ENCODE data around the gene TAS1R1.
A peak's percentile ranks its signal among the peaks of the same experiment; 100 is the strongest.

Gene TAS1R1

DNA sequence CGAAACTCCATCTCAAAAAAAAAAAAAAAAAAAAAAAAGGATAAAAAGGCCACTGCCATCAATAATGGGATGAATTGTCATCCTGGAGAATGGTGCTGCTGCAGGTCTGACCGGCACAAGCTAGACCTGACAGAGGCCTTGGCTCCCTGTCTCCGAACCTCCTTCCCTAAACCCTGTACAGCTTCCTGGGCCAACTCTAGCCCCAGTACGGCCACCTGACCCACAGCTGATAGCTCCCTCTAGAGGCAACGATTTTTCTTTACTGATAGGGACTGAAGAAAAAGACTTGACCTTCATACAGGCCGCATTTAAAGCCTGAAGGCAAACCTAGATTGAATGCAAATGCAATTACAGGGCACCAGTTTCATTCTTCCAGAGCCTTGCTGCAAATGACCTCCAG lies 31.5 kb upstream of the TAS1R1 start:
- TF ChIP-seq, protein P1, sequence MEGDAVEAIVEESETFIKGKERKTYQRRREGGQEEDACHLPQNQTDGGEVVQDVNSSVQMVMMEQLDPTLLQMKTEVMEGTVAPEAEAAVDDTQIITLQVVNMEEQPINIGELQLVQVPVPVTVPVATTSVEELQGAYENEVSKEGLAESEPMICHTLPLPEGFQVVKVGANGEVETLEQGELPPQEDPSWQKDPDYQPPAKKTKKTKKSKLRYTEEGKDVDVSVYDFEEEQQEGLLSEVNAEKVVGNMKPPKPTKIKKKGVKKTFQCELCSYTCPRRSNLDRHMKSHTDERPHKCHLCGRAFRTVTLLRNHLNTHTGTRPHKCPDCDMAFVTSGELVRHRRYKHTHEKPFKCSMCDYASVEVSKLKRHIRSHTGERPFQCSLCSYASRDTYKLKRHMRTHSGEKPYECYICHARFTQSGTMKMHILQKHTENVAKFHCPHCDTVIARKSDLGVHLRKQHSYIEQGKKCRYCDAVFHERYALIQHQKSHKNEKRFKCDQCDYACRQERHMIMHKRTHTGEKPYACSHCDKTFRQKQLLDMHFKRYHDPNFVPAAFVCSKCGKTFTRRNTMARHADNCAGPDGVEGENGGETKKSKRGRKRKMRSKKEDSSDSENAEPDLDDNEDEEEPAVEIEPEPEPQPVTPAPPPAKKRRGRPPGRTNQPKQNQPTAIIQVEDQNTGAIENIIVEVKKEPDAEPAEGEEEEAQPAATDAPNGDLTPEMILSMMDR (IDR thresholded peaks at IDR 0.05; ENCODE audit: low read depth, low read length, poor library complexity, severe bottlenecking) = peak; percentile 78
- no peak for TF ChIP-seq EZH2phosphoT487 (IDR thresholded peaks at IDR 0.05; ENCODE audit: borderline replicate concordance, low read length)
- Histone ChIP-seq H3K4me3 (ENCODE audit: low read length) (no peak overlapping the region), H3K4me2 (ENCODE audit: low read length) (no peak overlapping the region), H3K9me2 (replicated peaks; ENCODE audit: control insufficient read depth, low read length) (no peaks in the 10 kb centered on the region), H3F3A (ENCODE audit: control insufficient read depth, insufficient read depth) (peaks cover 5% of the 10 kb centered on the region; the same call in 1 of the 2 replicates), H4K20me1 (ENCODE audit: control insufficient read depth, insufficient read depth, low read depth, low read length) (no peaks in the 10 kb centered on the region), H3K27me3 (ENCODE audit: control insufficient read depth, low read length) (no peaks in the 10 kb centered on the region), H3K4me1 (ENCODE audit: control insufficient read depth, low read length) (no peaks in the 10 kb centered on the region), H3K36me3 (ENCODE audit: control insufficient read depth, low read length) (peaks cover 39% of the 10 kb centered on the region), H3K79me2 (ENCODE audit: control insufficient read depth, low read length) (no peaks in the 10 kb centered on the region), H3K27ac (ENCODE audit: low read depth, low read length) (no peak overlapping the region), H3K9me3 (ENCODE audit: control insufficient read depth, insufficient read depth, low read length) (no peaks in the 10 kb centered on the region)

DNA sequence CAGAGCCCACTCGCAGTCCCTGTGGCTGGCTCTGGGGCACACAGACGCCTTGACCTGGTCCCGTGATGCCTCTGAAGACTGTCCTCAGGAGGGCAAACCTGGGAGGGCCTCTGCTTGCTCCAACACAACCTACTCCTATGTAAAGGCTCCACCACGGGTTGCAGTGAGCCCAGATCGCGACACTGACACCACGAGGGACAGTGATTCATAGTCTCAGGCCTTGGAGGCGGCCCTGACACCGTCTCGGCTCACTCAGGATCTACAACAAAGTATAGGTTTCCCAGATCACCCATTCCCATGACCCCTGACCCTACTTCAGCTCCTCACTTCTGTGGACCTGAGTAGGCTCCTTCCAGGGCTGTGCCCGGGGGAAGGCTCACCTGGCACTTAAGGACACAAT lies 28.8 kb upstream of the TAS1R1 start:
- no peaks in the 10 kb centered on the region for H3K9me2 ChIP-seq (replicated peaks; ENCODE audit: control insufficient read depth, low read length)
- no peaks in the 10 kb centered on the region for H3K4me1 ChIP-seq (ENCODE audit: control insufficient read depth, low read length)
- no peak overlapping the region for H3K27ac ChIP-seq (ENCODE audit: low read depth, low read length)
- H3K4me2 ChIP-seq (ENCODE audit: low read length) = no peak overlapping the region
- H3K27me3 ChIP-seq (ENCODE audit: control insufficient read depth, low read length) = no peaks in the 10 kb centered on the region
- H4K20me1 ChIP-seq (ENCODE audit: control insufficient read depth, insufficient read depth, low read depth, low read length) = no peaks in the 10 kb centered on the region
- no peaks in the 10 kb centered on the region for H3K9me3 ChIP-seq (ENCODE audit: control insufficient read depth, insufficient read depth, low read length)
- peaks cover 53% of the 10 kb centered on the region for H3K36me3 ChIP-seq (ENCODE audit: control insufficient read depth, low read length)
- H3F3A ChIP-seq (ENCODE audit: control insufficient read depth, insufficient read depth) = peaks cover 5% of the 10 kb centered on the region; the same call in 1 of the 2 replicates
- no peak overlapping the region for H3K4me3 ChIP-seq (ENCODE audit: low read length)
- TF ChIP-seq, protein P1 (IDR thresholded peaks at IDR 0.05; ENCODE audit: low read depth, low read length, poor library complexity, severe bottlenecking) = no peak
- TF ChIP-seq EZH2phosphoT487 (IDR thresholded peaks at IDR 0.05; ENCODE audit: borderline replicate concordance, low read length) = no peak
- no peaks in the 10 kb centered on the region for H3K79me2 ChIP-seq (ENCODE audit: control insufficient read depth, low read length)

DNA sequence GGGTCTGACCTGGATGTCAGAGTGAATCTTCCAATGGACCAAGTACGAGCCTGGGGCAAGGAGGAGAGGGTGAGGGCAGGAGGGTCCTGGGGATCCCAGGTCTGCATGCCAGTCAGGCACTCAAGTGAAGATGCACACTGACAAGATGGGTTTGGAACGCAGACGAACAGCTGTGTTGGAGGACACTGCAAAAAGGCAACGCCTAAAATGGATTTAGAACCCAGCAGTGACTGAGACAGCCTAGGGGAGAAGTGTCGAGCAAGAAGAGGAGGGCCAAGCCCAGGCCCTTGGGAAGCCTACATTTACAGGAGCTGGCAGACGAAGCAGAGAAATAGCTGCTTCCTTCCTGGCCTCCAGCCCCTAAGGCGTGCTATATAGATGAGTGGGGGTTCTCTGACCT lies 26.6 kb upstream of the TAS1R1 start:
- H4K20me1 ChIP-seq (ENCODE audit: control insufficient read depth, insufficient read depth, low read depth, low read length) = no peaks in the 10 kb centered on the region
- no peaks in the 10 kb centered on the region for H3K9me2 ChIP-seq (replicated peaks; ENCODE audit: control insufficient read depth, low read length)
- no peak overlapping the region for H3K27ac ChIP-seq (ENCODE audit: low read depth, low read length)
- H3F3A ChIP-seq (ENCODE audit: control insufficient read depth, insufficient read depth) = peaks cover 5% of the 10 kb centered on the region; the same call in 1 of the 2 replicates
- H3K4me2 ChIP-seq (ENCODE audit: low read length) = no peak overlapping the region
- no peaks in the 10 kb centered on the region for H3K4me1 ChIP-seq (ENCODE audit: control insufficient read depth, low read length)
- peaks cover 75% of the 10 kb centered on the region for H3K36me3 ChIP-seq (ENCODE audit: control insufficient read depth, low read length)
- no peaks in the 10 kb centered on the region for H3K79me2 ChIP-seq (ENCODE audit: control insufficient read depth, low read length)
- H3K27me3 ChIP-seq (ENCODE audit: control insufficient read depth, low read length) = no peaks in the 10 kb centered on the region
- TF ChIP-seq, protein P1 (IDR thresholded peaks at IDR 0.05; ENCODE audit: low read depth, low read length, poor library complexity, severe bottlenecking) = no peak
- TF ChIP-seq EZH2phosphoT487 (IDR thresholded peaks at IDR 0.05; ENCODE audit: borderline replicate concordance, low read length) = no peak
- H3K4me3 ChIP-seq (ENCODE audit: low read length) = no peak overlapping the region
- H3K9me3 ChIP-seq (ENCODE audit: control insufficient read depth, insufficient read depth, low read length) = no peaks in the 10 kb centered on the region
